Type B pancreatic cell (in vitro differentiated cells): Measurements from ENCODE around the gene TAS1R2. TPM values are rescaled to one million over a fixed set of nuclear protein-coding genes. Genes with fewer than 3 reads are reported as not detected.

Experiments used
- DNase-seq: peaks from one replicate; pipeline ENCODE4 v3.0.0; 2021; ENCODE audit warnings: mixed read lengths; ENCODE audit not compliant: unreplicated experiment; ENCODE audit errors: extremely low spot score
- H3K27ac Mint-ChIP-seq: 2 replicates; pipeline ENCODE4 v1.8.0; 2021; ENCODE audit warnings: mild to moderate bottlenecking, mixed read lengths
- H3K27me3 Mint-ChIP-seq: 2 replicates; pipeline ENCODE4 v1.8.0; 2021; ENCODE audit warnings: mixed read lengths
- H3K36me3 Mint-ChIP-seq: 2 replicates; pipeline ENCODE4 v1.8.0; 2021; ENCODE audit warnings: mixed read lengths
- H3K4me1 Mint-ChIP-seq: one replicate; pipeline ENCODE4 v1.8.0; 2021; ENCODE audit warnings: mixed read lengths; ENCODE audit not compliant: unreplicated experiment
- H3K4me3 Mint-ChIP-seq: 2 replicates; pipeline ENCODE4 v1.8.0; 2021; ENCODE audit warnings: mild to moderate bottlenecking, mixed read lengths
- H3K9me3 Mint-ChIP-seq: 2 replicates; pipeline ENCODE4 v1.8.0; 2021; ENCODE audit warnings: mixed read lengths
- total RNA-seq: library from RNA; stranded (reverse); gene quantifications from 2 replicates; pipeline ENCODE4 v1.2.1, GENCODE V29; 2021; ENCODE audit warnings: low replicate concordance
- TF ChIP-seq, protein P1 (sequence below): fragments of 200-600 bp; sonication (generic); conservative IDR thresholded peaks from 2 replicates; pipeline ENCODE4 v1.5.0; 2021; ENCODE audit warnings: antibody characterized with exemption, mild to moderate bottlenecking

Gene TAS1R2
- total RNA-seq, 1 donor from 2014 or later: not detected

DNA sequence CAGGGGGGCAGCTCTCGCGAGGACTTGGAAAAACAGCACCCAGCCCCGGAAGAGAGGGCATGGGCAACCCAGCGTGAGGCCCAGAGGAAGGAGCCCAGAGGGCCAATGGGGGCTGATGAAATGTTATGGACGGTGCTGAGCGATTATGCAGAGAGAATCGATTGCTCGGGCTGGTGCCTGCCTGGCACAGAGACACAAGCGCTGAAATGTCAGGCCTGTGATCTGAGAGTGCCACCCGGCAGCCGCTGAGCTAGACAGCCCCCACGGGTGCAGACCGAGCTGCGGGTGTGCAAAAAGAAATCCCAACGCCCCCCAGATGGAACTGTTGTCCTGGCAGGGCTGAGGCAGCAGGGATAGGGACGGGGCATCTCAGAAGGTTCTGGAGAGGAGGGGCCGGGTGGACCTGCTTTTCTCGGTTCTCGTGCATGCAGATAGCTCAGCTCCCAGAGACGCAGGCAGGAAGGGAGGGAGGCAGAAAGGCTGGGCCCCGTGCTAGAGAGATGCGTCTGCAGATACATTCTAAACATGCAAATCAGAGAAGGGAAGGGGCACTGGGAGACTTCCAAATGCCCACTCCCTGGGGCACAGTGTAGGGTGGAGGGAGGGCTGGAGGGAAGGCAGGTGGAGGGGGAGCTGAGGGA, 41.5 kb downstream of the TAS1R2 start:
- TF ChIP-seq, protein P1, sequence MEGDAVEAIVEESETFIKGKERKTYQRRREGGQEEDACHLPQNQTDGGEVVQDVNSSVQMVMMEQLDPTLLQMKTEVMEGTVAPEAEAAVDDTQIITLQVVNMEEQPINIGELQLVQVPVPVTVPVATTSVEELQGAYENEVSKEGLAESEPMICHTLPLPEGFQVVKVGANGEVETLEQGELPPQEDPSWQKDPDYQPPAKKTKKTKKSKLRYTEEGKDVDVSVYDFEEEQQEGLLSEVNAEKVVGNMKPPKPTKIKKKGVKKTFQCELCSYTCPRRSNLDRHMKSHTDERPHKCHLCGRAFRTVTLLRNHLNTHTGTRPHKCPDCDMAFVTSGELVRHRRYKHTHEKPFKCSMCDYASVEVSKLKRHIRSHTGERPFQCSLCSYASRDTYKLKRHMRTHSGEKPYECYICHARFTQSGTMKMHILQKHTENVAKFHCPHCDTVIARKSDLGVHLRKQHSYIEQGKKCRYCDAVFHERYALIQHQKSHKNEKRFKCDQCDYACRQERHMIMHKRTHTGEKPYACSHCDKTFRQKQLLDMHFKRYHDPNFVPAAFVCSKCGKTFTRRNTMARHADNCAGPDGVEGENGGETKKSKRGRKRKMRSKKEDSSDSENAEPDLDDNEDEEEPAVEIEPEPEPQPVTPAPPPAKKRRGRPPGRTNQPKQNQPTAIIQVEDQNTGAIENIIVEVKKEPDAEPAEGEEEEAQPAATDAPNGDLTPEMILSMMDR: no peak
- no peak for DNase-seq
- peaks cover 8% of the 10 kb centered on the region for H3K4me1 Mint-ChIP-seq
- H3K36me3 Mint-ChIP-seq: no peaks in the 10 kb centered on the region
- H3K27me3 Mint-ChIP-seq: peaks cover 59% of the 10 kb centered on the region
- no peak overlapping the region for H3K27ac Mint-ChIP-seq
- H3K9me3 Mint-ChIP-seq: no peaks in the 10 kb centered on the region
- H3K4me3 Mint-ChIP-seq: no peak overlapping the region

- Mint-ChIP-seq H3K9me3 (no peaks in the 10 kb centered on the region), H3K36me3 (no peaks in the 10 kb centered on the region), H3K4me1 (peaks cover 8% of the 10 kb centered on the region), H3K27me3 (peaks cover 60% of the 10 kb centered on the region), H3K27ac (no peak overlapping the region), H3K4me3 (no peak overlapping the region)
- DNase-seq: no peak
- TF ChIP-seq, protein P1: no peak
Observed at GRCh38 chr1:18817316-18817715, 42.1 kb downstream of the TAS1R2 start.

GRCh38 chr1:18816808-18817207, 42.7 kb downstream of the TAS1R2 start:
- no peaks in the 10 kb centered on the region for H3K36me3 Mint-ChIP-seq

DNA sequence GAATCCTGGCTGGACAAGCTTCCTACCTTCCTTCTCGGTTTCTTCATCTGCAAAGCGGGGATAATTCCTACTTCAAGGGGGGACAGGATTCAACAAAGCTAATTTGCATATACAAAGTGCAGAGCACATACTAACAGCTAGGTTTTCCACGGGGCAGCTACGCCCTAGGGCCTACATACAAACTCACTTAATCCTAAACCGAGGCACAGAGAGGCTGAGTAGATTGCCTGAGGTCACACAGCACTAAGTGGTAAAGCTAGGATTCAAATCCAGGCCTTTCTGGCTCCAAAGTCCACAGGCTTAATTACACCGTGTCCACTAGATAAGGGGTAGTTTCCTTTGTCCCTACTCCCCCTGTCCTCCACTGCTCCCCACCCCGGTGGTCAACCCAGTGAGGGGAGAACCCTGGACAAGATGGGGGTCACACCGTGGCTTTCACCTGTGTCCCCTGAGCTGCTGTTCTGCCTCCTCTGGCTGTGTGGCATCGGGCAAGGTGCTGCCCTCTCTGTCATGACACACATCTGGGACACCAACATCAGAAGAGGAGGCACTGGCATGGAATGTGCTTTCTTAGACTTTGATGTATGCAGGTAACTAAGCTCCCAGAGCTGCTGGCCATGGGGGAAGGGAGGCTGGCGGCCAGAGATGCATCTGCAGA, 44.5 kb downstream of the TAS1R2 start:
- H3K27me3 Mint-ChIP-seq: peaks cover 72% of the 10 kb centered on the region
- no peaks in the 10 kb centered on the region for H3K9me3 Mint-ChIP-seq
- no peaks in the 10 kb centered on the region for H3K36me3 Mint-ChIP-seq
- no peaks in the 10 kb centered on the region for H3K4me1 Mint-ChIP-seq
- TF ChIP-seq, protein P1: no peak
- no peak overlapping the region for H3K4me3 Mint-ChIP-seq
- no peak overlapping the region for H3K27ac Mint-ChIP-seq
- DNase-seq: no peak

More at GRCh38 chr1:18816808-18817207, 42.7 kb downstream of the TAS1R2 start:
- Mint-ChIP-seq H3K4me1 (peaks cover 8% of the 10 kb centered on the region), H3K27ac (no peak overlapping the region), H3K27me3 (peaks cover 66% of the 10 kb centered on the region), H3K9me3 (no peaks in the 10 kb centered on the region), H3K4me3 (no peak overlapping the region)
- TF ChIP-seq, protein P1: no peak
- DNase-seq: no peak

GRCh38 chr1:18814425-18814824, 45.0 kb downstream of the TAS1R2 start:
- TF ChIP-seq, protein P1: no peak
- no peak for DNase-seq
- peaks cover 67% of the 10 kb centered on the region for H3K27me3 Mint-ChIP-seq
- H3K4me3 Mint-ChIP-seq: no peak overlapping the region
- H3K4me1 Mint-ChIP-seq: no peaks in the 10 kb centered on the region
- H3K27ac Mint-ChIP-seq: no peak overlapping the region
- no peaks in the 10 kb centered on the region for H3K36me3 Mint-ChIP-seq
- no peaks in the 10 kb centered on the region for H3K9me3 Mint-ChIP-seq
